Left forelimb (tissue), 1 donor: ENCODE data around the gene ABCG1.

Source experiments
- DNase-seq: peaks from one replicate; pipeline ENCODE4 v3.0.0-alpha.2; 2018; ENCODE audit warnings: low spot score

ABCG1 gene

DNA sequence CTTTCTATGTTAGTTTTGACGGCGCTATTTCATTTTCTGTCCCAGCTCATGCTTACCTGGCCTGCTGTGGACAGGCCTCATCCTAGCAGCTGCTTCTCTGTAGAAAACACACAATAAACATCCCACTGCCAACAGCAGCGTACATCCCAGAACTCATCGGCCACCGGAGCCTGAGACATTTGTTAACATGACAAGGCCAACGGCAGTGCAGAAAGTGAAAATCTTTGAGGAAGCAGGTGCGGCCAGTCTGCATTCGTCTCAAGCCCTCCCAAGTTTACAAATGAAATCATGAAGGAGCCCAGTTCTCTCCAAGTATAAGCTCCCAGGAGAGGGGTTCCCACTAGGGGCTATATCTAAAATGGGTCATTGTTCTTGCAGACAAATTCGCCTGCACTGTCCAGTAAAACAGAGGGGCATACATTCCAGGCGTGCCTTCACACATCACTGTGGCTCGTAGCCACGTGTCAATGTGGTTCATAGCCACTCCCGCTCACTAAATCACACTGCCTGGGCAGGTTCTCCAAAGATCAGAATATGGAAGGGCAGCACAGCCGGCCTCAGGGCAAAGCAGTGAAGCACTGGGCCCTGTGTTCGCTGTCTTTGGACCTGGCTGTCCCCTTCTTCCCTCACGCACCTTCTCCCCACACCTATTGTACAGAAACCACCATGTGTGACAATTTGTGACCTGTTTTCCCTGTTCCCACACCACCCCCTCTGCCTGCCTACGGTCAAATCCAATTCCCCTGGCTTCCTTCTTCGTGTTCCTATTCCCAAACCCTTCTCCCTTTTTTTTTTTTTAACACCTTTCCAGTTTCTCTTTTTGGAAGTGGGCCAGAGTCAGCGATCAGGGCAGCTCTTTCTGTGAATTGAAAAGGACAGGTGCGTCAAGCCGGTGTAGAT is 27.0 kb upstream of the ABCG1 start:
- no peak for DNase-seq

GRCh38 chr21:42193131-42193671 is 25.7 kb upstream of the ABCG1 start:
- no peak for DNase-seq

GRCh38 chr21:42193721-42194120 is 25.2 kb upstream of the ABCG1 start:
- no peak for DNase-seq

DNA sequence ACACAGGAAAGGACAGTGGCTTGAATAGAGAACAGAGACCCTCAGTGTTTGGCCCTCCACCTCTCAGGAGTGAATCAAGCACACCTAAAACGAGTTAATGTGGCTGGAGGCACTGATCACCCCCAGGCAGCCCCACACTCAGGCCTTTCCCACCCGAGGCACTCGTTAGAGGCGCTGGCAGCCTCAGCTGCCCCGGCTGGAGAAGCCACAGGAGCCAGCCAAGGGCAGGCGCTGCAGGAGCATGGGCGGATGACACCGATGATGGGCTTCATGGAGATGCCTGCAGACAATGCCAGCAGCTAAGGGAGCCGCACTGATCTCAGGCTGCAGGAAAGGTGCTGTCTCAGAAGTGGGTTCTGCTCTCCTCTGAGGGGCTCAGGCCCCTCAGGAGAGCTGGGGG is 24.1 kb upstream of the ABCG1 start:
- no peak for DNase-seq

DNA sequence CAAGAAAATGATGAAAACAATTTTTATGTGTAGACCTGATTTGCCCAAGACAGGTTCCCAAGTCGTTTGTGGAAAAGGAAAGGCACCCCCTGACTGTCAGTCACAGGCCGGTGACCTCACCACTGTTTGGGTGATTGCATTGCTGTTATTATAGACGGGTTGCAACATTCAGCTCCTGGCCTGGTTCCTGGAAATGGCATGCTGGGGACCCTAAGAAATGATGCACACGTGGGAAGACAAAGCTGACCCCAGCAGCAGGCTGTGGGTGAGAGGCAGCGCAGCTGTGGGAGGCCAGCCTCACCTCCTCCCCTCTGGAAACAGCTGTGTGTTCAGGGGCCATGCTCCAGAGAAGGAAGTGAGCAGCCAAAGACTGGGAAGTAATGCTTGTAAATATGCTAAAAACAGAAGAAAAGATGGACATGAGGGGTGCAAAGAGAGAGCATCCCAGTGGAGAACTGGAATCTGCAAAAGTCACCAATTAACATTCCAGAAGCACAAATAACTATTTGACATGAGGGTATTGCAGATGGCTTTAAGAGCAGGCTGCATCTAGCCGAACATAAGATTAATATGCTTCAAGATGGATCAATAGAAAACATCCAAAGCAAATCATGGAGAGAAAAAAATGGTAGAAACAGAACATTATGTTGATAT is 23.4 kb upstream of the ABCG1 start:
- DNase-seq, result no peak

GRCh38 chr21:42198929-42199867 is 19.7 kb upstream of the ABCG1 start:
- no peak for DNase-seq

DNA sequence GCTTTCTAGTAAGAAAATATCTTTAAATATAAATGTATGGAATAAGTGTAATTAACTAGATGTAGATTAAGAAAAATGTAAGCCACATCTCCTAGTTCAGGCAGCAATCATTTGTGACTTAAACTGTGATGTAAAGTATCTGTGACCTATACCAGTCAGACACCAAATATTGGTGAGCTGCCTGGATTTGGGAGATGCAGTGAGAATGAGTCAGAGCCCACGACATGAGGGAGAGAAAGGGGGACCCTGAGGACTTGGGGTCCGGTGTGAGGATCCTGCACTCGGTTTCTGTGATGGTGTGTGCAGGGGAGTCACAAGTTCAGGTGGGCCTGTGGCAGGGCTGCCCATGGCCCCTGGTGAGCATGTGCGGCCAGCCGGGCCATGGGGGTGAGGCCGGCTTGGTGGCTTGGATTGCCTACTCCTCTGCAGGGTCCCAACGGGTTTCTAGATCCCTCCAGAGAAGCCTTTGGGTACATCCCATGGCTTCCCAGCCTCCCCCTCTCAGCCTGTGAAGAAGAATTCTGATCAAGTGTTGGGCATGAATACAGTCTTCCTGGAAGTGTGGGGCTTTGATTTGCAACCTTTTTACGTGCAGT is 19.0 kb upstream of the ABCG1 start:
- DNase-seq, result no peak

DNA sequence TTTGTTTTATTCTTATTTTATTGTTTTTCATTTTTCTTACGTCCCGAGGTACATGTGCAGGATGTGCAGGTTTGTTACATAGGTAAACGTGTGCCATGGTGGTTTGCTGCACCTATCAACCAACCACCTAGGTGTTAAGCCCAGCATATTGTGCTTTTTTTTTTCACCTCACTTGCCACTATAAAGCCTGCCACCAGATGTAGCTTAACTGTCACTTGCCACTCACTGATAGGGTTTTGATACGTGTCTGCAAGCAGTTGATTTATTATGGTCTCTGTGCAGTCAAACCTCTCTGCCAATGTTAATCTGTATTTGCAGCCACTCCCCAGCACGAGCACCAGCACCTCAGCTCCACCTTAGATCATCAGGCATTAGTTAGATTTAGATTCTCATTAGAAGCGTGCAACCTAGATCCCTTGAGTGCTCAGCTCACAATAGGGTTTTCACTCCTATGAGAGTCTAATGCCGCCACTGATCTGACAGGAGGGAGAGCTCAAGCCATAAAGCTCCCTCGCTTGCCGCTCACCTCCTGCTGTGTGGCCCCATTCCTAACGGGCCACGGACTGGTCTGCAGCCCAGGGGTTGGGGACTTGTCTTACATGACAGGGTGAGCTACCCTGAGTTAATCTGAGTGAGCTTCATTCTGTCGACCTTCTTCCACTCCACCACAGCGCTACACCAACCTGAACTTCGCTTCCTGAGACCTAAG is 17.9 kb upstream of the ABCG1 start:
- no peak for DNase-seq

DNA sequence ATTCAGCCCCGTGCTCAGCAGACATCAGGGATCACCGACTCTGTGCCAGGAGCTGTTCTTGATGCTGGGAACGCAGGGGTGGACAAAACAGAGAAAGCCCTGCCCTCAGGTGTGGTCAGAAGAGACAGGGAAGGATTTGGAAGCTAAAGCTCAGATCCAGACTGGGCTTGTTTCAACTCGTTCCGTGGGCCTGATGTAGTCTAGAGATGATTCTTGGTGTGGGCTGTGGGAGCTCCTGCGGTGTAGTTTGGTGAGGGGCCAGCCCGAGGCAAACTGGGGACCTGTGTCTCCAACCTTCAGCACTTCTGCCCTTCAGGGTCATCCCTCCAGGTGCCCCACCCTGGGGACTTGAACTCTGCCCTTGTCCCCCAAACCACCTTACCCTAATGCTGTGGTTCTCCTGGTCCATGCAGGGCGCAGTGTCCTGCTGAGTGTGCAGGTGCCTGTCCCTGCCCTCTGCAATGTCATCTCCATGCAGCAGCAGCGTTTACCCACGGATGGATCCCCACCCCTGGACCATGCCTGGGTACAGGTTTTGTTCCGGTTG is 17.3 kb upstream of the ABCG1 start:
- DNase-seq, result no peak

- DNase-seq, result no peak
Observed at GRCh38 chr21:42202321-42202720, 16.6 kb upstream of the ABCG1 start.

DNA sequence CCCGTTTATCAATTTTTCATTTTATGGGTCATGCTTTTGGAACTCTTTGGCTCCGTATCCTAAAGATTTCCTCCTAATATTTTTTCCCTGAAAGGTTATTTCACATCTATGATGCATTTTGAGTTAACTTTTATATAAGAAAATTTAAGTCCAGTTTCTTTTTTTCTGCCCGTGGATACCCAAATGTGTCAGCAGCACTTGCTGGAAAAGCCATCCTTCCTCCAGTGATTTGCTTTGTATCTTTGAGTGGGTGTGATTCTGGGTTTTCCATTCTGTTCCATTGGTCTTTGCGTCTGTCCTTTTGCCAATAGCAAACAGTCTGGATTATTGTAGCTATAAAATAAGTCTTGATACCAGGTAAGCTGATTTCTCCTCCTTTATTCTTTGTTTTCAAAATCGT is 15.6 kb upstream of the ABCG1 start:
- no peak for DNase-seq

- no peak for DNase-seq
Observed at GRCh38 chr21:42203936-42204335, 15.0 kb upstream of the ABCG1 start.

DNA sequence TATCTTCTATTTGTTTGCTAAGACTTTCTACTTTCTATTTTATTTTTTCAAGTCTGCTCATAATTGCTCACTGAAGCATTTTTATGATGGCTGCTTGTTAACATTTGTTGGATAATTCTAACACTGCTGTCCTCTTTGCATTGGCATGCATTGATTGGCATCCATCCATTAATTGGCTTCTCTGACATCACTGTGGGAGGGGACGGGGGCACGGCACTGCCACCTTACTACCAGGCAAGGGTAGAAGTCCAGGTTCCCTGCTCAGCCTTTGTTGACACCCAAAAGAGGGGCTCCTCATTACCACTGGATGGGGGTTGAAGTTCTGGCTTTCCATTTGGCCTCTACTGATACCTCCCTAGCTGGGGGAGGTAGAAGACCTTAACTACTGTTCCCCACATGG is 11.5 kb upstream of the ABCG1 start:
- no peak for DNase-seq

DNA sequence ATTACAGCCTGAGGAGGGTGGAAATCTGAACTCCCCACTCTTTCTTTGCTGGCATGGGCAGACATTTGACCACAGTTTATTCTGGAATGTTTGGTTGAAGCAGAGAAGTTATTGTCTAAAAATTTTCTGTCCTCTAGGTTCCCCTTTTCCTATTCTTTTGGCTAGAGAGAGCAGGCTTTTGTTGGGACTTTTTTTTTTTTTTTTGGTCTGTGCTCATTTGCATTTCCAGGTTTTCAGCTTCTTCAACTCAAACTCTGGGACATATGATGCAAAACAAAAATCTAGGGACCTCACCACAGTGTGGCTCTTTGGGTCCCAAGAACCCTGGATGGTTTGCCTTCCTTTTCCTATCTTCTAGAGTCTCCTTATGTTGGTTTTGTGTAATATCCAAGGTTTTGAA is 10.9 kb upstream of the ABCG1 start:
- no peak for DNase-seq

DNA sequence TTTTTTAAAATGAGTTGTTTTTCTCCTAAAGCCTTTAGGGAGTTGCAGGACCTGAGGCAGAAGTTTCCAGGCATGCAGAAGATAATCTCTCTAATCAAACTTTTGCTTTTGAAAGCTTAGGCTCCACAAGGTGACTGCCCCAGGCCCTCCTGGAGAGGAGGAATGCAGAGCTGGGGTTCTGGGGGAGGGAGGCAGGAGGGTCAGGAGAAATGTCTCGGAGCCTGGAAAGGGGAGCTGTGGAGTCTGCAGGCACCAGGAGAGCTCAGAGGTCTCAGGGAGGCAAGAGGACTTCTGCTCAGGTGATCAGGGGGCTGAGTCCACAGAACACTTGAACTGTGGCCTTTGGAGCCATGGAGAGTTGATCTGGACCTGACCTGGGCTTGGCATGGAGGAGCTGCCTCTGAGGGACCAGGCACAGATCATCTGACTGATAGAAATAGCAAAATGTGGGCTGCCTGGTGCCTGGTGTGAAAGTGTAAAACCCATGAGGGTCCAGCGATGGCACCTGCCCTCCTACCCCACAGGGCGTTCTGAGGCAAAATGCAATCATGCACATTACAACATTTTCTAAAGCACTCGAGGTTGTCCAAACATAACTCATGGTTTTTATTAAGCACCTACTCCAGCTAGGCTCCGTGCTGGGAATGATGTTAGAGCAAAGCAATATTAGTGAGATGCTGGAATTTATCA is 10.0 kb upstream of the ABCG1 start:
- DNase-seq, result no peak

DNA sequence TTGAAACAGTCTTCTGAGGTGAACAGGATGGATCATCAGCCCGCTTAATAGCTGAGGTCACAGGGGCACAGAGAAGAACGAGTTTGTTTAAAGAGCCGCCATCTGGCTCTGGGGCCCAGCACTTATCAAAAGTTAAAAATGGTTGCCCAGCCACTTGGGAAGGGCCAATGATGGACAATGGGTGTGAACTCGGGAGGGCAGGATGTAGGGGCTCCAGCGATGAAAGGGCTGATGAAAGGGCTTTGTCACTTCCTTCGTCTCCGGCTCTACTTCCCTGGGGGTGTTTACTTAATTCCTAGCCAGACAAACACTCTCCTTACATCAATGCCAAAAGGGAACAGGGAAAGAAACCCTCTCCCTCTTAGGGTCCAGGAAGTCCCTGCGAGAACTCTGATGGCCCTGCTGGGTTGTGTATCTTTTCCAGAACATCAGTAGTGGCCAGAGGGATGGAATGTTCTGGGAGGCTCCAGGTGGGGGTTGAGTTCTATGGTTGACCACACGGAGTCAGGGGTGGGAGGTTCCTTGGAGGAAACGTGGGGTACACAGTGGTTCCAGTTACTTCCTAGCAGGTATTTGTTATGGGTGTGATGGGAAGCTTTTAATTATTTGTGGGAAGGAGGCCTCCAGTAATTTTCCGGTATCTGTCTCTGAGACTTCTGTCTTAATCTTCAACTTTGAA is 9.0 kb upstream of the ABCG1 start:
- no peak for DNase-seq

- DNase-seq, result no peak
Observed at GRCh38 chr21:42212266-42212665, 6.7 kb upstream of the ABCG1 start.

DNA sequence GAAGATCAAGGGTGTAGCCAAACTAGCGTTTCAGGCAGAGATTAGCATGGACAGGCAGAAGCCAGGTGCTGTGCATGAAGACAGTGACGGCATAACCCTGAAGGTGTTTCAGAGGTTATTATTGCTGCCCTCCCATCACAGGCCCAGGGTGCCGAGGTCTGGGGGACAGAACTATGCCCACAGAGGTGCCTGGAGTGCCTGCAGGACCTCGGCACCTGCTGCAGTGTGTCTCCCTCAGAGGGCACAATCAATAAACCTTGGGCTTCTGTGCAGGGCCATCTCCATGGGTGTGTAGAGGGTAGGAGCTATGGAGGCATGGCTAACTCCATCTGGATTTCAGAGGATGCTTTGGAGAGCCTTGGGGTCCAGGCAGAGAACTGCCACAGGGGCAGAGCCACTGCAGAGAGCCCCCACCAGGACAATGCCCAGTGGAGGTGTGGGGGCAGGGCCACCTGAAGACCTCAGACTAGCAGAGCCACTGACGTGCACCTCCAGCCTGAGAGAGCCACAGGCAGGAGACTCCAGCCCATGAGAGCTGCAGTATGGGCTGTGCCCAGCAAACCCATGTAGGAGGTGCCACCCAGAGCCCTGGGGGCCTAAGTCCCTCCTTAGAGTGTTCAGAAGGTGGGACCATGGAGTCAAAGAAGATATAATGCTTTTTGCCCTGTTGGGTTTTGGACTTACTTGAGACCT is 5.7 kb upstream of the ABCG1 start:
- no peak for DNase-seq
